Stimulated activated CD4-positive, alpha-beta T cell treated with anti-CD3 and anti-CD28 coated beads, TNF-alpha, amount 100 ng/mL, for 4 hours (primary cell): ENCODE measurements around the gene ANKRD26.

Experiments
- DNase-seq, 3 experiments: peaks; one replicate each; pipeline ENCODE4 v3.0.0-alpha.2; 2020; ENCODE audit warnings: low read depth in 3 of 3

Gene ANKRD26

DNA sequence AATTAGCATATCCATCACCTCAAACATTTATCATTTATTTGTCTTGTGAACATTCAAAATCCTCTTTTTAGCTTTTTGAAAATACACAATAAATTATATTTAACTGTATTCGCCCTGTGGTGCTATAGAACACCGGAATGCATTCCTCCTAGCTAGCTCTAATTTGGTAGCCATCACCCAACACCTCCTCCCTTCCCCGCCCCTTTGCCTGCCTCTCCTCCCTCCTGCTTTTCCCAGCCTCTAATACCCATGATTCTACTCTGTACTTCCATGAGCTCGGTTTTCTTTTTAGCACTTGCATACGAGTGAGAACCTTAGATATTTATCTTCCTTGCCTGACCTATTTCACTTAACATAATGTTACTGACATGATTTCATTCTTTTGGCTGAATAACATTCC lies 80.1 kb downstream of the ANKRD26 start:
- DNase-seq: no peak

DNA sequence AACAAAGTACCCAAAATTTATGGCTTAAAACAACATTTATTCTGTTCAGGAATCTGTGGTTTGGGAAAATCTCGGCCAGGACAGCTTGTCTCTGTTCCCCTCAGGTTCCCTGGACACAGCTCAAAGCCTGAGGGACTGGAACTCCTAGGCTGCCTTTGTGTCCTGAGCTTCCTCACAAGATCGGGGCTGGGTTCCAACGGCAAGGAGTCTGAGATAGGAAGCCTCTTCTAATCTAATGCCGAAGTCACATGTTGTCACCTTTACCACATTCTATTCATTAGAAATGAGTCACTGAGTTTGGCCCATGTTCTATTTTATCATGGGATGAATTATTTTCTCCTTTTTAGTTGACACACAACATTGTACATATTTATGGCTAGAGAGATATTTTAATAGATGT lies 80.5 kb downstream of the ANKRD26 start:
- no peak for DNase-seq

- no peak for DNase-seq
These were observed 102.7 kb downstream of the ANKRD26 start for GRCh38 chr10:26997610-26998009.

- DNase-seq: no peak
These were observed 105.6 kb downstream of the ANKRD26 start for GRCh38 chr10:26994743-26995142.

DNA sequence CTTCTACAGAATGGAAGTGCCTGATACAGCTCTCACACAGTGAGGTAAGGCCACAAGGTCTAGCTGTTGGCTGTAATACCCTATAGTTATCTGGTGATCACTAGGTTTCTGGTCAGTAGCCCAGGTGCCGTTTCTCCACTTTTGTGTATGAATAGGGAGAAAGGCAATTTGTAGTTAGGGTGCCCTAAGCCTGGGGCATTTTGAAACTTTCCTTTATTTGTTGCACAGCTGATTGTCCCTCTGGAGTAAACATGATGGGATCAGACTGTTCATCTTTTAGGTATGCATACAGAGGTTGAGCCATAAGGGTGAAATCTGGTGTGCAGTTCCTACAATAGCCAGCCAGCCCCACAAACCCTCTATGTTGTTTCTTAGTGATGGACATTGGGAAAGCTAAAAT lies 112.4 kb downstream of the ANKRD26 start:
- no peak for DNase-seq

GRCh38 chr10:26983156-26983555 lies 117.1 kb downstream of the ANKRD26 start:
- no peak for DNase-seq

DNA sequence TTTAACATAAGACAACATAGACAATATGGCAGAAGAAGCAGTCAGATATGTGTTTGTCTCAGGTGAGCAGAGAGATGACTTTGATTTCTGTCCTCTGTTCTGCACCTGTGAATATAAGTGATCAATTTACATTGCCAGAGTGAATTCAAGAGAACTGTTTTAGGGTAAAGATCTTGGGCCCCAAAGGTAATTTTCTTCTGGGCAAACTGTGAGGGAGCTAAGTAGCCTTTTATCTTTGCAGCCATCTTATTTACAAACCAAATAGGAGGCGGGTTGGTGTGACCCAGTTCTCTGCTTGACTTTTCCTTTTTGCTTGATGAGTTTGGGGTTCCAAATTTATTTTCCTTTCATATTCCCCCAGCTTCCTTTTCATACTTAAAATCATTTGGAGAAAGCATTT lies 118.2 kb downstream of the ANKRD26 start:
- no peak for DNase-seq

DNA sequence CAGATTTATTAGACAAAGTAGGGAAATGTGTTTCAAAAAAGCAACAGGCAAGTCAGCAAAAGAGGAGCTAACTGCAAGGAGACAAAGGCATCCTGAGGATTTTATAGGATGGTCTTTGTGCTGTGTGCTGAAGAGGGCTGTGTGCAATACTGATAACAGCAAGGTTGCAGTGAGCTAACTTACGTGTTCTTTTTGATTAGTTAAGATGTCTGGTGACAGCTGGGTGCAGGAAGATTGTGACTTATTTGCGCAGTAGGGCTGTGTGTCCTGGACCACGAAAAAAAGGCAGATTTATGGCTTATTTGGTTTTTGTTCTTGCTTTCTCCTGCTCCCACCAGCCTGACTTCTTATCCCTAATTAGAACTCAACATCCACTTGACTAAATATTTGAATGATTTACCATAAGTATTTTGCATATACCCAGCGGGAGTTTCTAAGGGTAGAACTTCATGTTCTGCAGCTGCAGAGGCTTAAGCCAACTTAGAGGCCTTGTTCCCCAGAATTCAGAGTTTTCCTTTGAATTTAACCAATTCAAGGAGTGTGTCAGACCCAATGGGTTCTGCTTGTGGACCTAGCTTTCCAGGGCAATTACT lies 119.0 kb downstream of the ANKRD26 start:
- DNase-seq: no peak

DNA sequence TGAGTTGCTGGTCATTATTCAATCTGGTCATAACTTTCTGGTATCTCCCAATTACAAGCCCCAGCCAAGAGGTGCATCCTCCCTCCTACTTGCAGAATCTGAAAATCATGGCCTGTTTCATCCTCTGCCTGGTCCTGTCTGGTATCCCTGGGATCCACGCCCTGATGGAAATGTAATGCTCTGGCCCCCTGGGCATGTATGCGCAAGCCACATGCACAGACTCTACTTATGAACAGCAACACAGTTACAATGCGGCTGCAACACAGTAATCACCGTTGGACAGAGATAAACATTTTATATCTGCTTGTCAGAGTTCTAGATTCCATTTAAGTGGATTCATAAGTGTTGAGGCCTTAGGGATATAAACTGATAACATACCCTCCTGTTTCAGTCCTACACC lies 121.8 kb downstream of the ANKRD26 start:
- no peak for DNase-seq

DNA sequence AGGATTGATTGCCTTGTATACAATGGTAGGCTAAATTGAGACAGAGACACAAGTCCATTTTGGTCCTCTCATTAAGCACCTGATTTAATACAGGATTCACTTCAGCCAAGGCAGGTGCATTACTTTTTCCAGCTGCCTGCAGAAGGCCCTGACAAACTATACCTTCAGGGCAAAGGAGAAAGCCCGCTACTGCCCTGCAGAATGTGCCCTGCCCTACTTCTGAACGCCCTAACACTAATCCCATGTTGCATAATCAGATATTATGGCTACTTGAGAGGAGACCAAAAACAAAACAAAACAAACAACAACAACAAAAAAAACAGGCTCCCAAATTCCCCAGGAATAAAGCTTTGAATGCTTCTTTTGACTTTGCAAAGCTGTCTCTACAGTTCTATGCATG lies 122.7 kb downstream of the ANKRD26 start:
- no peak for DNase-seq

DNA sequence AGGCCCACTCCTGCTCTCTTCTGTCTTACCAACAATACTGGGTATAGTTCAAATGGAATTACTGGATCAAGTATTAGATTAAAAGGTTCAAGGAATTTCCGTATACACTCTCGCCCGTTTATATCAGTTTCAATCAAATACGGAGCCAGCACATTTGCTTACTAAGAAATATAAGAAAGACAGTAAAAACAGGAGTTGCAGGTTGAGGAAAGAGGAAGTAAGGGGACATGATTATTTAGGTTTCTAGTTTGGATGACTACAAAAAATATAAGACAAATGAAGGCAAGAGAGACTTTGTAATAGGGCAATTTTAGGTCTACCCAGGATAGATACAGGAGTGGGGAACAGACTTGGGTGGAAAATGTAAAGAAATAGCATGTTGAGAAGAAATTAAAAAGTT lies 129.6 kb downstream of the ANKRD26 start:
- DNase-seq: no peak

GRCh38 chr10:26969145-26969926 lies 131.0 kb downstream of the ANKRD26 start:
- no peak for DNase-seq

DNA sequence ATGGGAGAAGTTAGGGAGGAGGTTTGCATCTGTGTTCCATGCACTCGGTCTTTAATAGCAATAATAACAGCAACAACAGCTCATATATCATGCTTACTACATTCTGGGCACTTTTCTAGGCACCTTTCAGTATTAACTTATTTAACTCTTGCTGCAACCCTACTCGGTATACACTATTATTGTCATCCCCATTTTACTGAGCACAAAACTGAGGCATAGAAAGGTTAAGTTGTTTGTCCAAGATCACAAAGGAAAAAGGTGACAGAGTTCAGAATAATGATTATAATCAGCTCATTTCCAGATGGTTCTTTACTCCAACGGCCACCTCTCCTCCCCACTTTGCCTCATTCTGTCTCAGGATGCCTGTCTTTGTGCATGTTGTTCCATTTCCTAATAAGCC lies 137.5 kb downstream of the ANKRD26 start:
- no peak for DNase-seq

DNA sequence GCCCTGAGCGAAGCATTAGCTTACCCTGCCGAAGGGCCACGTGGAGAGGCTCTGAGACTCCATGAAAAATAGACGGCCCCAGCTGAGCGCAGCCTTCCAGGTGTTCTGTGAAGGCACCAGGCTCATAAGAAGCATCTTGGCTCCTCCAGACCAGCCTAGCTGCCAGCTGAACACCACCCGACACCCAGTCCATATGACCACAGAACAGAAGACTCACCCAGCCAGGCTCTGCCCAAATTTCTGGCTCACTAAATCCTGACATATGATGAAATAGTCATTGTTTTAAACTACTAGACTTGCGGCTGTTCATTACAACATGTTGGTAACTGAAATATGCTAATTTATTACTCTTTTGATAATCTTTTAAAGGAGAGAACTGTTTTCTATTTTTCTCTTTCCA lies 140.0 kb downstream of the ANKRD26 start:
- DNase-seq: no peak

DNA sequence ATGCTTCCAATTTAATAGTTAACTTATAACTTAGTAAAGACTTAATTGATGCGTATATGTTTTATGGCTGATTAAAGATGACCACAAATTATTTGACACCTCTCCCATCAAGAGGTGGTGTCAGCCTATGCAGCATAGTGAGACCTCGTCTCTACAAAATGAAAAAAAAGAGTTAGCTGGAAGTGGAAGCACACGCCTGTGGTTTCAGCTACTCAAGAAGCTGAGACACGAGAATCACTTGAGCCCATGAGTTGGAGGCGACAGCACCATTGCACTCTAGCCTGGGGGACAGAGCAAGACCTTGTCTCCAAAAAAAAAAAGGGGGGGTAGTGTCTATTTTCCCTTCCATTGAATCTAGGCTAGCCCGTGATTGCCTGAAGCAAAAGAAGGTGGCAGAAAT lies 140.5 kb downstream of the ANKRD26 start:
- no peak for DNase-seq
